NCI-H526 (cell line): ENCODE measurements around the gene MMP15.
"Not testable (repeated sequence)": the region's sequence is repeated elsewhere in the genome, so short reads cannot be mapped to it uniquely, and the experiment has no call there.

Source experiments
- DNase-seq, 2 experiments: peaks; one replicate each; lab custom pipeline; 2025; lab: John Stamatoyannopoulos, UW

Gene MMP15

GRCh38 chr16:58025351-58026138, at the start of gene MMP15:
TSS of gene MMP15 (plus strand) at chr16:58025754. CDS start at chr16:58026351, 597 bp downstream.
- peak; percentile 51 to 84 for DNase-seq

DNA sequence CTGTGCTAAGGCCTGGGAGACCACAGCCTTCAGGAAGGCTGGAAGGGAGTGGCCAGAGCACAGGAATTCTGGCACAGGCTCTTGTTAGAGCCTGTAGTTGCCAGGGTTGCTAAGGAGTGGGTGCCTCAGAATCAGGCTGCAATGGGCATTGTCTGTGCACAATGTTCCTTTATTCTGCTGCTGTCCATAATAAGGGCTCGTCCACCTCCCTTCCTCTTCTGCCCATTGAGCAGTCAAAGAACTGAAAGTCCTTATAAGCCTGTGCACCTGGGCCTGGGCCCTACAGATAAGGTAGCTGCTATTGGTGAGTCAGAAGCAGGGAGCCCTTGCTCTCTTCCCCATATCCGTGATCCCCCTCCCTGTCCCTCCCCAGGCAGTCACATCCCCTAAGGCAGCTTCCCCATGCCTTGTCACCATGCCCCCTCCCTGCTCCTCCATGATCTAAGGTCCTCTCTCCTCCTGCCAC, 49.2 kb upstream of the MMP15 start:
- DNase-seq: no peak

DNA sequence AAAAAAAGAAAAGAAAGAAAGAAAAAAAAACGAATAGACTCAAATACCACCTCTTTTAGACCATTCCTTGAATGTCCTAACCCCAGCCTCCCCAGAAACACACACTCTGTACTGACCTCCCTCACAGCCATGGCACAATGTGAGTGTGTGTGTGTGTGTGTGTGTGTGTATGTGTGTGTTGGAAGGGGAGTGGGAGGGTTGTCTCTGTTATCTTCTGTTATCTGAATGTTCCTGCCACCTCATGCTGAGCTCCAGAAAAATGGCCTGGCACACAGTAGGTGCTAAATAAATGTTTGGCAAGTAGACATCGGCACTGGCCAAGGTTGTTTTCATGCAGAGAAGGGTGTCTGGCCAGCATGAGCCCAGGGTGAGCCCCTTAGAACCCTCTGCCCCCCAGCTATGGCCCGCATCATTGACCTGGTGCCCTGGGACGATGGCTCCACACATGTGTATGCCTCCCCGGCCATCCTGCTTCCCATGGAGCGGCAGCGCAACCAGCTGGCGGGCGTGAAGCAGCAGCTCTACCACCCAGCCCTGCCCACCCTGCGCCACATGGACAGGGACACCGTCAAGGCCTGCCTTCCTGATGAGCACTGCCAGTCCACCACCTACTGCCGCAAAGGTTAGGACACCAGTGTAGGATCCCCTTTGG, 48.0 kb upstream of the MMP15 start:
- DNase-seq: peak; percentile 4 to 22

GRCh38 chr16:57978070-57978465, 47.5 kb upstream of the MMP15 start:
- DNase-seq: not testable (repeated sequence)

GRCh38 chr16:57979006-57979585, 46.5 kb upstream of the MMP15 start:
- DNase-seq: no peak

- DNase-seq: no peak
Observed at GRCh38 chr16:57981636-57982035, 43.9 kb upstream of the MMP15 start.

- DNase-seq: no peak
Observed at GRCh38 chr16:57982385-57982784, 43.2 kb upstream of the MMP15 start.

- DNase-seq: peak; percentile 59 to 88
Observed at GRCh38 chr16:57984443-57985203, 40.9 kb upstream of the MMP15 start.

DNA sequence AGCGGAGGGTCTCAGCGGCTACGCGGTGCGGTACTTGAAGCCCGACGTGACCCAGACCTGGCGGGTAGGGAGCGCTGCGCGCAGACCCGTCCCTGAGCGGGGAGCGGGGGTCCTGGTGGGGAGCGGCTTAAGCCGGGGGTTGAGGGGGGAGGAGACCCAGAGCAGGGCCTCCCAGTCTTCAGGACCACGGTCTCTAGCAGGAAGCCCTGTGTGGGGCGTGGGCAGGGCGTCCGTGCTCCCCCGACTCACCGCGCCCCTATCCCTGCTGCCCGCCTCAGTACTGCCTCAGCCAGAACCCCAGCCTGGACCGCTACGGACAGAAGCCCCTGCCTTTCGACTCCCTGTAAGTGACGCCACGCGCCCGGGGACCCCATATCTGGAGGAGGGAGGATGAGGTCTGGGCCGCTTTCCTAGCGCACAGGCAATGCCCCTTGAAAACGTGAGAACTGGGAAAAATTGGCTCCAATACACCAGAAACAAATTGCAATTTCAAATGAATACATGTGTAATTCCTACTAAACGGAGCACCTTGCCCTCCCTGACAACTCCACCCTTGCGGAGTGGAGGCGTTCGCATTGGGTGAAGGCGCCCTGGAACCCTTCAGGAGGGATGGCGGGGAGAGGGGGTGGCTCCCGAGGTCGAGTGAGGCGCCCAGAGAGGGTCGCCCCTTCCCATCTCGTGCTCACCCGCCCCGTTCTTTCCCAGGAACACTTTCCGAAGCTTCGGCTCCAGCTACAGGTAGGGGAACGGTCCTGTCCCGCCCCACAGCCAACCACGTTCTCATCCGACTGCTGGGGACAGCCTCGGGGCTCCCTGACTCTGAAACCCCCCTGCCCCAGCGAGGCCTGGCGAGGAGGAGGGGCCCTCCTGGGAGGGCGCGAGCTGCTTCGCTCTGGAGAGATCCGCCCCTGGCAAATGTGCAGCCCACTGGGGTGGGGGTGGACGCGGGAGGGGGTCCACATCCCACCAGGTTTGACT, 40.1 kb upstream of the MMP15 start:
- DNase-seq: peak in 1 of 2 experiments; percentile 17

GRCh38 chr16:57986196-57986595, 39.4 kb upstream of the MMP15 start:
- DNase-seq: no peak

DNA sequence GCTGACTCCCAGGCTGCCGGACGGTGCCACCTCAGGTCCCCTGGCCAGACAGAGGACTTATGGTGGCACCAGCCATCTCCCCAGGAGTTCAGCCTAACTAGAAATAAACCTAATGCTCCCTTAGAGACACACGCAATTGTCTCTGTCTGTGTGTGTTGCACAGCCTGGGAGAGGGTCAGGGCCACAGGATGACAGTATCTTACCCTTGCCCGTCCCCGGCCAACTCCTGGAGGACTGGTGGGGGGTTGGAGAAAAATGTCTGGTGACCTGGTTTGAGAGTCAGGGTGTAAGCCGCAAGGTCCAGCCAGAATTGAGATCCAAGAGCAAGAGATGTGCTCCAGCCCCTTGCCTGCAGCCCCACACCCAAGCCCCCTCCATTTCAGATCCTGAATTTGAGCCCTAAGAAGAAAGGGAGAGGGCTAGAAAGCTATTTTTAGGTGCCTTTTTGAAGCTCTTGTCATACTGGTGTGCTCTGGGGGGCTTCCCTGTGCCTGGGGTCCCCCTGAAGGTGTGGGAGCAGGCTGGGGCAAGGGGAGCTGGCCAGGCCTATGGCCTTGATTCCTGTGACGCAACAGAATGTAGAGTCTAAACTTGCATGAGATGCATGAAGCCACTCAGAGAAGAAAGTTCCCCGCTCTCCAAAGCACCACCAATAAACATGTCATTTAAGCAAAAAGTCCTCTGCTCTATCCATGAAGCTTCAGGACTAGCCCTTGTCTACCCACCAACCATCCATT, 37.9 kb upstream of the MMP15 start:
- no peak for DNase-seq

DNA sequence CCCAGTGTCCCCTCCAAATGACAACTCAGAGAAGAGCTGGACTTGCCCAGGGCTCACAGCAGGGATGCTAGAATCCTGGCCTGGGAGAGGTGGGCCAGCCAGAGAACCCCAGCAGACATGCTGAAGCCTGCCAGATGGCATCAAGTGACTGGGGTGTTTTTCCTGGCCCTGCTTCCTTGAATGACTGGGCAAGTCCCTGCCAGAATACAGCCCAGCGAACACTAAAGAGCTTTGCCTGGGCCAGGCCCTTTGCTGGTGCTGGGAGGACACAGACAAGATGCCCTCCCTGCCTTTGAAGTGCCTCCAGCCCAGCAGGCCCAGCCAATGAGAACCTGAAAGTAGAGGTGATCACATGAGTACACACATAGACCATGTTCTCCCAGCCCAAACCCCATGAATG, 36.6 kb upstream of the MMP15 start:
- no peak for DNase-seq

DNA sequence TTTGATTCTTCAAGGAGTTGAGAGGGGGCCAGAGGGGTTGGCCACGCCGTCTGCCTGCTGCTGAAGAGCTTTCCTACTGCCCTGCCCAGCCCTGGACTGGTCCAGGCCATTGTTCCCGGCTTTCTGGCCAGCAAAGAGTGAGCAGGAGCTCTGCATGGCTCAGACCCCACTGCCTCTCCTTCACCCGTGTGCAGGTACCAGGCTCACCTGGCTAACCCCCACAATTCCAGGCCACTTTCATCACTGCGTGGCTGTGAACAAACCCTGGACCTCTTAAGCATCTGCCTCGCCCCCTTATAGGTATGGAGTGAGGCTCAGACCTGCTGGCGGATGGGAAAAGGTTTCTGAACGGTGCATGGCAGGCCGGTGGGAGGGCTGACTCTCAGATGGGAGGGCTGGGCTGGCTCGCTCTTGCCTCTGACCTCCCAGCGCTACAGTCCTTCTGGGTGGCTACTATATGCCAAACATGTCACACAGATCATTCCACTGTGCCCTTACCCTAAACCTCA, 33.9 kb upstream of the MMP15 start:
- DNase-seq: no peak

DNA sequence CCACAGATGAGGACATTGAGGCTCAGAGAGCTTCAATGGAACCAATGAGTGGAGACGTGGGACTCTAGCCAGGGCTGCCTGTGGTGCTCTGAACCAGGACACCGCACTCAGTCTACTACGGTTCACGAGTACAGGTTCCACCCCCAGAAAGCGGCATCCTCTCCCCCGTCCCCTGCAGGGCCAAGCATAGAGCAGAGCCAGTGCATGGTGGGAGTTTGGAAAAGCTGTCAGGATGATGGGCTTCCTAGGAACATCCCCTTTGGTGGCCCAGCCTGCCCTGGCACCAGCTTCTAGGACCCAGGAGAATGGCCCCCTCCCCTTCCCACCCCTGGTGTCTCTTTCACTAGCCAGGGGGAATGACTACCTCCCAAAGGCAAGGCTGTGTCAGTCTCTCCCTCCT, 33.5 kb upstream of the MMP15 start:
- DNase-seq: no peak

GRCh38 chr16:57993438-57993837, 32.1 kb upstream of the MMP15 start:
- DNase-seq: no peak

GRCh38 chr16:57993897-57994296, 31.7 kb upstream of the MMP15 start:
- DNase-seq: no peak

DNA sequence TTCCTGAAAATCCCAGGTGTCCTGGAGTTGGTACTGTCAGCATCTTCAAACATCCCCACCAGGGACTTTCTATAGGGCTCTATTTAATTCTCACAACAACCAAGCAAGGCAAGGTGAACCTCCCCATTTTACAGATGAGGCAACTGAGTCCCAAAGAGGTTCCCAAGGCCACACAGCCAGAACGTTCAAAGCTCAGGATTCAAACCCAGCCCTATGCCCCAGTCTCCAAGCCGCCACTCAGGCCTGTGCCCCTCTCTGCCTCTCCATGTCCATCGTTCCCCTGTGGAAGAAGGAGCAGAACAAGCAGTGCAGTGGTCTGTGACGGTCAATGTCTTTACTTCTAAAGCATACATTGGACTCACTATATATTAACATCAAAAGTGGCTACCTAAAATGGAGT, 31.2 kb upstream of the MMP15 start:
- DNase-seq: no peak

DNA sequence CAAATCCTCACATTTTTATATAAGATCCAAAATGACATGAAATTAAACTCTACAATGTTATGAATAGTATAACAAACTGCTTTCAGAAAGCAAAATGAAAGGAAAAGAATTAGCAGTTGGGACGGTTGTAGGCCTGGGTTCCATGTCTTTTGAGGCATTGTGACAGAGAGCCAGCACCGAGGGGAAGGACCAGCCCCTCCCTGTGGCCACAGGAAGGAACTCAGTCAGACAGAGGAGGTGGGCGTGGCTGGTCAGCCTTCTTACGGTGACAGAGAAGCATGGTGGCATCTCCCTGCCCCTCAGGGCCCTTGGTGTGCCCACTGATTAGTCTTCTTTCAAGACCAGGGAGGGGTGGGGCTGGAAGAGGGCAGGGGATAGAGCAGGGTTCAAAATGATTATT, 30.8 kb upstream of the MMP15 start:
- DNase-seq: peak in 1 of 2 experiments; percentile 25

DNA sequence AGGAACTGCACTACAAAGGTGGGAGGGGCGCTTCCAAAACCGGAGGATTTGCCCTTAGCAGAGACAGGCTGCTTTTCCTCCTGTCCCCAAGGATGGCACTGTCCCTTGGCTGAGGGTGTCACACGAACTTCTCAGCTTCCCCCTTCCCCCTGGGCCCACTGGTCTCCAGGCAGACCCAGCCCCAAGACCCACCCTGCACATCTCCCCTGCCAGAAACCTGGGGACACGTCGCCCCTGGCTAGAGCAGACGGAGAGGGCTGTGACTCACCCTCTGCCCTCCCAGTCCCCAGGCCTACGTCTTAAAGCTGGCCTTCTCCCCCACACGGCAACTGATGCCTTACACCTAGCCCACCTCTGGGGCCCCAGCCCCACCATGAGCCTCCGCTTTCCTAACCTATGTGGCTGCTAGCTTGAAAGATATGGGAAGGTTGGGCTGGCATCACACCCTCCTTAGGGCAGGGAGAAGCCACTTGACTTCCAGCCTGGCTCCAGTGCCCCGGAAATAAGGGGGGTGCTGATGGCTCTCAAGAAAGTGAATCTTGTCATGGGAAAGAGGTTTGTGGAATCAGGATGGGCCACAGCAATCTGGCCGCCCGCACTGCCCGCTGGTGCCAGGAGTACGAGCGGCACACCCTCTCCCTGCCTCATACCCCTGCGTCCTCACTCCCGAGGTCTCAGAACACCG, 29.7 kb upstream of the MMP15 start:
- DNase-seq: no peak
